Adrenal gland (tissue), 5 donors: ENCODE results near the gene CDC40.

Source experiments
- CTCF ChIP-seq, 6 experiments: fragments of 450-650 bp in 4 of 6; fragments of 200-600 bp in 2 of 6; sonication (generic) in 1 of 6; IDR thresholded peaks; 1 replicate in 5 of 6; 2 replicates in 1 of 6; pipeline versions ENCODE4 v1.5.1 to v1.8.0; 2016 to 2021; ENCODE audit warnings: antibody characterized with exemption in 6 of 6, mild to moderate bottlenecking in 2 of 6, moderate library complexity in 1 of 6
- POLR2A ChIP-seq, 2 donors: fragments of 450-650 bp; IDR thresholded peaks; one replicate each; pipeline ENCODE4 v1.6.1; 2017; ENCODE audit warnings: antibody characterized with exemption in 2 of 2, mild to moderate bottlenecking in 2 of 2, moderate library complexity in 1 of 2
- donor health status: DM: no; HTN: no; CAD: no.

- TF ChIP-seq CTCF (IDR thresholded peaks at IDR 0.05) (no peak), POLR2A (IDR thresholded peaks at IDR 0.05) (no peak)
Observed at GRCh38 chr6:110140650-110141049, 39.6 kb upstream of the CDC40 start.
